Activated naive CD4-positive, alpha-beta T cell treated with anti-CD3 and anti-CD28 coated beads, Interleukin-2, amount 50 U/mL, for 16 hours (primary cell): Measurements from ENCODE around the gene PDE4D.

Experiments
- DNase-seq: peaks from one replicate; pipeline ENCODE4 v3.0.0-alpha.2; 2020

PDE4D gene

DNA sequence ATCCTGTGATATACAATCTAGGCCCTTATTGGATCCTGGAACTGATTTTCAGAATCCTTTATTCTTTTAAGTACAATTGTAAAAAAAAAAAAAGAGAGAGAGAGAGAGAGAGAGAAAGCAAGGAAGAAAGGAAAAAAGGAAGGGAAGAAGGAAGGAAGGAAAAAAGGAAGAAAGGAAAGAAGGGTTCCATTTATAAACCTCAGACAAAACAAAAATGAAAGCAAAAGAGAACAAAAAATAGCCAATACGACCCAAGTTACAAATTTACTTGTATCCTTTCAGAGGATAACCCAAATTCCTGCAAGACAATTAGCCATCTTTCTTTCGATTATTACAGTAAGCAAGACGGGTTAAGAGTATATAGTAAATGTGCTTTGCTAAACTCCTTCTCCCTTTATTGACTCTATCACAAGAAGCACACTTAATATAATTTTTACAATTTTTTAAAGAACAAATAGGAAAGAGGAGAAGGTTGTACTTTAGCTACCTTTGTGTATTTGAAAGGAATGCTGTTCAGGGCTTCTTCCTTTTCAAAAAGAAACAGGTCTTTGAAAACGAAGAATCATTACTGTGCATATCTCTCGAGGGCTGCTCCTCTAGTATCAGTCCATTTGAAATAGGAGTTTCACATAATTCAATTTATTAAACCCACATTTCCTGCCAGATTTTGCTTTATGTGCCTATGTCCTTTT lies 767.4 kb downstream of the PDE4D start:
- no peak for DNase-seq

- no peak for DNase-seq
These were observed 768.2 kb downstream of the PDE4D start for GRCh38 chr5:59125011-59125961.

DNA sequence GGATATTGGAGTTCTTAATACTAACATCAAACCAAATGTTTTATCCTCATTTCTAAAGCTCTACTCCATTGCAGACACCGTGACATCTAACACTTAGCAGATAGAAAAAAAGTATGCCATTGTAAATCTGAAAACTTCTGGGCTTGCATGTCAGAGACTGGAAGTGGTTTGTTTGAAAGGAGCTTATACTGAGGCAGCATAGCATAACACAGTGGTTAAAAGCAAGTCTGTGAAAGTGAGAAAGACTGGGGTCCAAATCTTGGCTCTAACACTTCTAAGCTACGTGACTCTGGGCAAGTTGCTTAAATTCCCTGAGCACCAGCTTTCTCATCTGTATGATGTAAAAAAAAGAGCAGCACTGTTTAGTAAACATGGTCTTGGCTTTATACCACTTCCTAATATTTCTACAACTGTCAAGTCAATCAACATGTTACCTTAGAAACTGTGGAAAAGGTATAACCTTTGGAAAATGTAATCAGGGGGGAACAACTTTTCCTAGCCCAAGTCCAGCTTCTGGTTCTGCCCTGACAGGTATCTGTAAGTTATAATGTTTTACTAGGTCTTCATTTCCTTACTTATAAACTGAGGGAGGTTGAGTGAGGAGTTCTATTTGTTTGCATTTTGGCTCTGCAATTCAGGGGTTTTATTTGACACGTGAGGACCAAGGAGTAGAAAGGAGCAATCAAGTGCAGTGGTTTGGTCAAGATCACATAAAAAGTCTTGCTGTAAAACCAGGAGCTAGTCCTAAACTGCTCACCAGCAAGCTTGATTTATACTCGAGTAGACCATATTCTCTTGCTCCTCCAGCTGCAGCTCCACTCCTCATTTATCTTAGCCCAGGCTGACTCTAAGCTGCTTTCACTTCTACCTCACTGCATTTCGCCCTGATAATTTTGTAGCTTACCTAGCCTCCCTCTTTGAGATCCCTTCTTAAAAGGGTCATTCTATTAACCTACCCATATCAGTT lies 769.6 kb downstream of the PDE4D start:
- DNase-seq: no peak

DNA sequence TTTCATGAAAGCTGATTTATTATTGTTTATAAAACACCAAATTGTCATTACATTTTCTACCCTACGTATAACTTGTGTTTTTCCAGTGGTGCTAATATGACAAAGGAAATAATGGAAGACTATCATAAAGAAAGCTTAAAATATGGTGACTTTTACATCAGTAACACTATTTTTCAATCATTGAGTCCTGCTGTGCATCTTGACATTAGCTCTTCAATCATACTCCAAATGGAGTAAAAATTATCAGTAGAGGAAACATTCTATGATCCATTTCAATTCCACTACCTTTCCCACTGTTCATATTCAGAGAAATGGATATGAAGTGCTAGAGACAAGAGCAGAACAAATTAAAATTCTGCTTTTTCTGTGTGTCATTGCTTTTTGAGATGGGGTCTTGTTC lies 774.0 kb downstream of the PDE4D start:
- no peak for DNase-seq

- DNase-seq: no peak
These were observed 776.2 kb downstream of the PDE4D start for GRCh38 chr5:59117320-59117719.

DNA sequence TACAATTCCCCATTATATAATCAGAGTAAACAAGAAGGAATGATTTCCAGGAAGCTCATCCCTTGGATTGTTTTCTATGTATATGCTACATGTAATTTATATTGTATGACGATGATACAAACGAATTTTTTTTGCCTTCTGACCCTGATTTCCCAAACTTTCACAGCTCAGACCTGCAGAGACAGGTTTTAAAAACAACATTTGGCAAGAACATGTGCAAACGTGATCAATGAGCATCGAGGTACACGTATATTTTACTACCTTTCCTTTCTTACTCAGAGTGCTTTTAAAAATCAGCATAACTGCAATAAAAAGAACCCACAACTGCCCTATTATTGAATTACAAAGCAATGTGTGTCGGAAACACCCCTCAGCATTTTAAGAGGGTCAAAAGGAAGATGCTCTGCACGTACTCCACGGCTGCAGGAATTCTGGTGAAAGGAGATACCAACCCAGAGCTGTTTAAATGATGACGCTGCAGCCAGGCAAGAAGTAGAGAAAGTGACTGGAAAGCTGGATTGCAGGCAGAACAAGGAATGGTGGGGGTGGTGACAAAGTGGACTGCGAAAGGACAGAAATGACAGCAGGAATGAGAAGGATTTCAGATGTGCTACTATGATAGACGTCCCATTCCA lies 777.2 kb downstream of the PDE4D start:
- no peak for DNase-seq

- no peak for DNase-seq
These were observed 778.2 kb downstream of the PDE4D start for GRCh38 chr5:59115345-59115744.

GRCh38 chr5:59109383-59109782 lies 784.1 kb downstream of the PDE4D start:
- DNase-seq: no peak

- no peak for DNase-seq
These were observed 785.8 kb downstream of the PDE4D start for GRCh38 chr5:59107692-59108091.

DNA sequence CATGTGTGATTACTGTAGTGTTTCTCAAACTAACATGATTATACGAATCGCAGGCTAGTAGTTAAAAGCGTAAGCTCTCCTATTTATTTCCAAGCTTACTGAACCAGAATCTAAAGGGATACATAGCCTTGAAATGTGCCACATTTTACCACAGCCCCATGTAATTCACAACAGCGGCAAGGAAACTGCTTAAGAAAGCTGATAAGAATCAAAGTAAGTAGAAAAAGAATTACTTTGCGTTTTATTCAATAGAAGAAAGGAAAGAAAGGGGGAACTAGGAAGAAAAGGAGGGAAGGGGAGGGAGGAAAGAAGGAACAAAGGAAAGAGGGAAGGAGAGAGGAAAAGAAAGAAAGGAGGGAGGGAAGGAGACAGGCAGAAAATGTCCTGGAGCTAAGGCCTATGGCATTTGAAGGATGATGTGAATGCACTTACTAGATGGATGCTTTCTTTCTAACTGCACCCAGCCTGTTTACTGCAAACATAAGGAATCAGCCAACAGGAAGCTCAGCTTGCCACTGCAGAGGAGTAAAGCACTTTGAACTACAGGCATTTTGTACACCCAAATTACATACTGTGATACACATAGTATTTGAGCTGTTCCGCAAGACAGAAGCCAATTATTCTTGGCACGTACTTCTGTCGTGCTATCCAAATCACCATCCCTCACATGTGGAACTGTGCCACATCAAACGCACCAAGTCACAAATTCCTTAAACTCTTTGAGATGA lies 789.0 kb downstream of the PDE4D start:
- no peak for DNase-seq

DNA sequence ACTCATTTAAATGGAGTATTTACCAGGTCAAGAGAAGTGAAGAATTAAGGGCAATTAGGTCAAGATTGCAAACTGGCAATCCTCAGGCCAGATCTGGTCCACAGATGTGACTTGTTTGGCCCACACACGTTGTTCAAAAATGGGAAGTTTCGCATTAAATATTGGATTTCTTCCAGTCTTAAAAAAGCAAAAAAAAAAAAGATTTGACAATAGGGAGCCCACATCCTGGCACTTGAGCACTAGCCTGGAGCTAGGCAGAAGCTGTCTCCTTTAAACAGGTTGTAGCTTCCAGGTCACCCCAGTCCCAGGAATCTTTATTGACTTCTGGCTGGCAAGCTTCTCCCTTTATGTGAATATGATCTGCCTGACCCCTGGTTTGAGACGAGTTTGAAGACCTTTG lies 790.2 kb downstream of the PDE4D start:
- DNase-seq: no peak

GRCh38 chr5:59102437-59102836 lies 791.1 kb downstream of the PDE4D start:
- DNase-seq: no peak

GRCh38 chr5:59100875-59101274 lies 792.7 kb downstream of the PDE4D start:
- DNase-seq: no peak

GRCh38 chr5:59099995-59100345 lies 793.6 kb downstream of the PDE4D start:
- DNase-seq: no peak

DNA sequence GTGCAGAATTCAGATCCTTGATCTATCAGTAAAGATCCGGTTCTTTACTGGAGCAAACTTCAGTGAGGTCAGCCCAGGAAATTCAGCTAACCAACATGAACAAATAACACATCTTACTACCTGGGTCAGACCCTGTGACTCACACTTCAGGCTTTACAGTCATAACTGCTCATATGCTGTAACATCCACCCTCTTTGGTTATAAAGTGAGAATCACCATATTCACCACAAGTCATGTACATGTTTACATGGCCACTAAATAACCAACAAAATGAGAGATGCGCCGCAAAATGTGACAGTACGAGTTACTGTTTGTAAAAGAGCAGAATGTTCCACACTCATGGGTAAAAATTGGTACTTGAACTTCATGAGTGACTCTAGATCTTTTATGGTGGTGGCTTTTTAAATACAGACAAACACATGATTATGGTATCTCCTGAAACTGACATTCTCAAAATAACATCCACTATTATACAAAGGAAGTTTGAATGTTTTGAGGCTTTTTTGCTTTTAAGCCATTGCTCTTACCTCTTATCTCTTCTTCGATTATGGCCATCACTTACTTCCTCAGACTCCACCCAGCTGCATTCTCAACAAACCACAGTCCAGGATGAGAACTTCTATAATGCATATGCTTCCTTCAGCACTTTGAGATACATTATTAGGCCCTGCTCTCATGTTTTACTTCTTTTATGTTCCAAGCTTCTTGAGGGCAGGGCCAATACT lies 794.1 kb downstream of the PDE4D start:
- DNase-seq: no peak

DNA sequence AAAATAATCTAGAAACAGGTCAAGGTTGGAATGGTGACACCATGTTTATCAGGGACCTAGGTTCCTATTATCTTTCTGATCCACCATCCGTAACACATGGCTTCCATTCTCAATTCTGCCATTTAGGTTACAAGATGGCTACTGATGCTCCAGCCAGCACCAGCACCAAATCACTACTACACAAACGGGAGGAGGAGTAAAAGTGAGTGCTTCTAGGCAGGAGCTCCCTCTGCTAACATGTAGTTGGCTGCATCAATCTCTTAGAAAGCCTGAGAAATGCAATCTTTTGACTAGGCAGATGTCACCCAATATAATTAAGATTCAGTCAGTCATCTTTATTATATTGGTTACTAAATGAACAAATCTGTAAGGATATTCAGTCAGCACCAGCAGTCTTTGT lies 794.8 kb downstream of the PDE4D start:
- DNase-seq: no peak

DNA sequence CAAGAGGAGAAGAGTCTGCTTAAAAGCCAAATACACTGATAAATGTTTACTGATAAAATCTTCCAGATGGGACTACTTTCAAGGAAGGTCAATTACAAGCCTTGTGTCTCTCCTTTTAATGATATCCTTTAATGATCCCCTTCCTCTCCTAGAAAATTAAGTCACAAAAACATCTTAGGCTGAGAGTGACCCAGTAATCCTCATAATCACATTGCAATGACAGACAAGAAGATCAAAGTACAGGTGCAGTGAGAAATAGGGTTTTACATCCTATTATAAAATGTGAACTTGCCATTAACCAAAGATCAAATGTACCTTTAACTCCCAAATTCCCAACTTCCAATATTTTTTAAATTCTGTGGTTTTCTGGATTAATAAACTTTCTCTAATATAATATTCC lies 795.8 kb downstream of the PDE4D start:
- DNase-seq: no peak

GRCh38 chr5:59097116-59097515 lies 796.4 kb downstream of the PDE4D start:
- DNase-seq: no peak

- no peak for DNase-seq
These were observed 798.0 kb downstream of the PDE4D start for GRCh38 chr5:59095480-59095879.

DNA sequence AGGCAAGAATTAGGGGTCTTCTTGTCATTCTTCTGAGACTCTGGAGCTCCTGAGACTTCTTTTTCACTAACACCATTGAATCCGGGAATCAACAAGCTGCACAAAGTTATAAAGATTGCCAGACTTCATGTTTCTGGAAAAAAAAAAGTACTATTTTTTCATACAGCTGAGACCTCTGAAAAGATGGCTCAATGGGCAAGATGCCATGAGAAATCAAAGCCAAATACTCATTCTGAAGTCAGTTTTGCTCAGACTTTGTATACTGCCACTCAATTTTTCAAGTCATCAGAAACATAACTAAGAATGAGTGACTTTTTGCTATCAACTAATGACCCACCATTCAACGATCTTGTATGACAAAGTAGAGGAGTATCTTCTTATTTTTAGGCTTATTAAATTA lies 798.7 kb downstream of the PDE4D start:
- no peak for DNase-seq

DNA sequence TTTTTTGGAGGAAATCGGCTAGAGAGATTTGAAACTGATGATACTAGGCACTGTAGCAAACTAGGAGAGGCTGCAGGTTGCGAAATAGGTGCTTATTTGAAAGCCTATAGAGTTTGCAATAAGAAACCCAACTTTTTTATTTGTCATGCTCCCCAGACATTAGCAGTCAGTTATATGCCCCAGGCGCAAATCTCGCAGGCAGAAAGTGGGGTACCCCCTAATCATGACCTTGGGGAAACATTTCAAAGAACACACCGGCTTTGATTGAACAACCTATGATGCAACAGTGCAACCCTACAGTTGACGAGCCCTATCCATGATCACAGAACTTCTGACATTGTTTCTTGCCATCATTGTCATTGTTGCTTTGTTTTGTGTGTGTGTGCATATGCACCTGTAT lies 800.2 kb downstream of the PDE4D start:
- DNase-seq: no peak
